Posterior vena cava (tissue), 2 donors: ENCODE data around the gene SAMD15. TPM values are rescaled to one million over a fixed set of nuclear protein-coding genes. Genes with fewer than 3 reads are reported as not detected.

Source experiments
- DNase-seq: peaks from one replicate; pipeline ENCODE4 v3.0.0-alpha.2; 2020; ENCODE audit warnings: low spot score
- intact Hi-C, 2 donors: fragments of 100-400 bp; cut with DNase I; formaldehyde crosslinking; loops; one replicate each; pipeline versions ENCODE4 v1.14.1 to v1.14.2; 2022 to 2023
- total RNA-seq, 2 donors: library from RNA; stranded (reverse); fragmentation: NEBNext Ultra II Directional; extraction: Animal tissue kit (Norgen Biotek cat#: 25700); gene quantifications; one replicate each; pipeline ENCODE4 v1.2.1, GENCODE V29; 2021
- donor health status: DM: yes; HTN: yes; CAD: no.
- donor health status: DM: yes; HTN: yes; CAD: no.

The SAMD15 gene
- total RNA-seq, 2 donors from 2014 or later = 0.60 to 0.62 TPM

- intact Hi-C loops = no loop called here
- no peak for DNase-seq
Observed at GRCh38 chr14:77439861-77440260, 62.7 kb downstream of the SAMD15 start.

Other genes with a start within 250 kb of the SAMD15 start
- gene ZDHHC22, start 235.6 kb upstream of the SAMD15 start, total RNA-seq = not detected
- gene TMEM63C, start 195.6 kb upstream of the SAMD15 start, total RNA-seq = not detected
- gene NGB, start 106.2 kb upstream of the SAMD15 start, total RNA-seq = not detected
- gene POMT2, start 56.5 kb upstream of the SAMD15 start, total RNA-seq = 10 to 100 TPM; 20.5 TPM
- 1 to 10 TPM; 4.7 to 9.3 TPM for gene GSTZ1, start 56.3 kb upstream of the SAMD15 start, total RNA-seq
- 10 to 100 TPM; 11.2 to 13.3 TPM for gene TMED8, start 285 bp upstream of the SAMD15 start, total RNA-seq
- gene NOXRED1, start 46.1 kb downstream of the SAMD15 start, total RNA-seq = under 1 TPM; 0.23 to 0.52 TPM
- 10 to 100 TPM; 11.9 to 15.7 TPM for gene VIPAS39, start 80.2 kb downstream of the SAMD15 start, total RNA-seq
- gene AHSA1, start 80.7 kb downstream of the SAMD15 start, total RNA-seq = 10 to 100 TPM; 78.3 to 85.3 TPM
- gene ISM2, start 121.4 kb downstream of the SAMD15 start, total RNA-seq = under 1 TPM in 1 of 2 donors, not detected in 1; 0.60 TPM
- gene SPTLC2, start 239.3 kb downstream of the SAMD15 start, total RNA-seq = 10 to 100 TPM; 27.3 to 29.9 TPM